Uterus (tissue), 2 donors: Measurements from ENCODE around the gene MGAT2.

Source experiments
- CTCF ChIP-seq, 4 experiments: fragments of 200-600 bp in 2 of 4; fragments of 450-650 bp in 2 of 4; sonication (generic) in 2 of 4; IDR thresholded peaks; one replicate each; pipeline ENCODE4 v1.5.1; 2016 to 2019; ENCODE audit warnings: antibody characterized with exemption in 4 of 4, mild to moderate bottlenecking in 2 of 4, moderate library complexity in 1 of 4
- POLR2A ChIP-seq, 2 donors: fragments of 450-650 bp; IDR thresholded peaks; one replicate each; pipeline ENCODE4 v1.6.1; 2016; ENCODE audit warnings: antibody characterized with exemption in 2 of 2, mild to moderate bottlenecking in 1 of 2, moderate library complexity in 1 of 2

DNA sequence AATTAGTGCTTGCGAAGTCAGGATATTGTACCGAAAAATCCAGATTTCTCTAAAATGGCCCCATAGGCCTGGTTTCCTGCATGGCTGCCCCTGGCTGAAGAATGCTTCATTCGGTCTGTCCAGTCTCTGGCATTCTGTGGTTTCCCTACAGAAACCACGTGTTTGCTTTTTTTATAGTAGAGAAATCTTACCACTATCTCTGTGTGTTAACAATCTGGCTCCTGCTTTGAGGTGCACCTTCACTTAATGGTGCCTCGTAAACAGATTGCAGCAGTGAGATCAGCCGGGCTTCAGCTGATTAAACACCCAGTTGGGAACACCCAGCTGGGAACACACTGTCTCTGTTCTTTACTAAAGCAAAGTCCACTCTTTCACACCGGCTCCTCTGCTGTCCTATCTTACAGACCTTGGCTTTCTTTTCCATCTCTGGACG lies 21.1 kb downstream of the MGAT2 start:
- TF ChIP-seq CTCF (IDR thresholded peaks at IDR 0.05) (no peak), POLR2A (IDR thresholded peaks at IDR 0.05) (no peak)
